ENCODE results near the gene SVOPL.

SVOPL gene

DNA sequence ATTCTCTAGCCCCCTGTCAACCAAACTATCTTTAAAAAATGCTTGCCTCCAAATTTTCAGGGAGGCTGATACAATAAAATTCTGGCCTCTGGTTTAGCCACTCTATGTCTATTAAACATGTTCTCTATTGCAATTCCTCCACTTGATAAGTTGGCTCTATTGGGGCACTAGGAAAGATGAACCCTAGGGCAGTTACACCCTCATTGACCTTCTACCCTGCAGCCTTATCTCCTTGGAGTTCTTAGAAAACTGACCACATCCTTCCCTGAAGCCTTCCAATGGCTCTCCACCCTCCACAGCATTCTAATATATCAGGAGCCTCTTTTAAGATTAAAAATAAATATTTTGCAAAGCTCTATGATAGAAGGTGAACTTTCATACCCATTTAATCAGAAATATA, 30.6 kb downstream of the SVOPL start:
- TF ChIP-seq YY1 (IDR thresholded peaks at IDR 0.05; ENCODE audit: low read depth): no peak
- no peak for TF ChIP-seq TCF12 (IDR thresholded peaks at IDR 0.05; ENCODE audit: low read depth)
- no peak for TF ChIP-seq CEBPB (IDR thresholded peaks at IDR 0.05)
- TF ChIP-seq TEAD4 (IDR thresholded peaks at IDR 0.05): no peak
- TF ChIP-seq EGR1 (IDR thresholded peaks at IDR 0.05): no peak
- no peak for TF ChIP-seq USF1 (IDR thresholded peaks at IDR 0.05)
- TF ChIP-seq REST (IDR thresholded peaks at IDR 0.05; ENCODE audit: low read depth): no peak
- no peak for TF ChIP-seq CREB1 (IDR thresholded peaks at IDR 0.05; ENCODE audit: low read depth)
- no peak for TF ChIP-seq FOXM1 (IDR thresholded peaks at IDR 0.05; ENCODE audit: borderline replicate concordance, low read depth)
- TF ChIP-seq ZBTB7A (IDR thresholded peaks at IDR 0.05; ENCODE audit: low read depth): no peak
- no peak for TF ChIP-seq NFIC (IDR thresholded peaks at IDR 0.05)
- TF ChIP-seq EP300 (IDR thresholded peaks at IDR 0.05; ENCODE audit: borderline replicate concordance): no peak
- TF ChIP-seq RAD21 (IDR thresholded peaks at IDR 0.05; ENCODE audit: low read depth): no peak
- no peak for TF ChIP-seq MAX (IDR thresholded peaks at IDR 0.05)
- no peak for TF ChIP-seq TAF1 (IDR thresholded peaks at IDR 0.05; ENCODE audit: low read depth)

DNA sequence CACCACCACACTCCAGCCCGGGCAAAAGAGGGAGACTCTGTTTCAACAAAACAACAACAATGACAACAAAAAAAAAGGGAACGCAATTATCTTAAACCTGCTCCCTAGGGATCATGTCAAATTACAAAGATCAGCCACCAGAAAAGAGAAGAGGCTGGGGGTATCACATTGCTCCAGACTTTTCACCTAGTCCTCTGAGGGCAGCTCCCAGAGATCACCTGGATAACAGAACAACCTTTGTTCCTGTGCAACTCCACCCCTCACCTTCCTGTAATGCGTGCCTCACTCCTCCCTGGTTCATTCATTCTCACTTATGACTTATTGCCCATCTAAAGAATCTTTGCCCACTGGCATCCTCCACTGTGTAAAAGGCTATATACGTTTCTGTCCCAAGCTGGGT, 31.8 kb downstream of the SVOPL start:
- TF ChIP-seq EP300 (IDR thresholded peaks at IDR 0.05; ENCODE audit: borderline replicate concordance) (no peak), CEBPB (IDR thresholded peaks at IDR 0.05) (no peak), TAF1 (IDR thresholded peaks at IDR 0.05; ENCODE audit: low read depth) (no peak), CREB1 (IDR thresholded peaks at IDR 0.05; ENCODE audit: low read depth) (no peak), REST (IDR thresholded peaks at IDR 0.05; ENCODE audit: low read depth) (no peak), EGR1 (IDR thresholded peaks at IDR 0.05) (no peak), NFIC (IDR thresholded peaks at IDR 0.05) (no peak), TCF12 (IDR thresholded peaks at IDR 0.05; ENCODE audit: low read depth) (no peak), USF1 (IDR thresholded peaks at IDR 0.05) (no peak), YY1 (IDR thresholded peaks at IDR 0.05; ENCODE audit: low read depth) (no peak), FOXM1 (IDR thresholded peaks at IDR 0.05; ENCODE audit: borderline replicate concordance, low read depth) (no peak), TEAD4 (IDR thresholded peaks at IDR 0.05) (no peak), MAX (IDR thresholded peaks at IDR 0.05) (no peak), ZBTB7A (IDR thresholded peaks at IDR 0.05; ENCODE audit: low read depth) (no peak)

DNA sequence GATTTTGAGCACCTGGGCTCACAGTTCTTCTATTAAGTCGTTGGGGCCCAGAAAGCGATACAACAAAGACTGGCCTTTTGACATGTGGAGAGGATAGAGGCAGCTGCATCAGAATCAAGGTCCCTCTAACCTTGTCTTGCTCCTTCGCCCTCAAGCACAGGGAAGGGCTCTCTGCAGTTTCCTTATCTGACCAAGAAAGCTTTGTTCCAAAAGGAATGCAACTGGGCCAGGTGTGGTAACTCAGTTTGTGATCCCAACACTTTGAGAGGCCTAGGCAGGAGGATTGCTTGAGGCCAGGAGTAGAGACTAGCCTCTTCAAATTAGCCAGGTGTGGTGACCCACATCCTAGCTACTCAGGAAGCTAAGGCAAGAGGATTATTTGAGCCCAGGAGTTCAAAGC, 32.2 kb downstream of the SVOPL start:
- TF ChIP-seq USF1 (IDR thresholded peaks at IDR 0.05): no peak

GRCh38 chr7:138668229-138668596, 32.9 kb downstream of the SVOPL start:
- no peak for TF ChIP-seq USF1 (IDR thresholded peaks at IDR 0.05)
- no peak for TF ChIP-seq CREB1 (IDR thresholded peaks at IDR 0.05; ENCODE audit: low read depth)

DNA sequence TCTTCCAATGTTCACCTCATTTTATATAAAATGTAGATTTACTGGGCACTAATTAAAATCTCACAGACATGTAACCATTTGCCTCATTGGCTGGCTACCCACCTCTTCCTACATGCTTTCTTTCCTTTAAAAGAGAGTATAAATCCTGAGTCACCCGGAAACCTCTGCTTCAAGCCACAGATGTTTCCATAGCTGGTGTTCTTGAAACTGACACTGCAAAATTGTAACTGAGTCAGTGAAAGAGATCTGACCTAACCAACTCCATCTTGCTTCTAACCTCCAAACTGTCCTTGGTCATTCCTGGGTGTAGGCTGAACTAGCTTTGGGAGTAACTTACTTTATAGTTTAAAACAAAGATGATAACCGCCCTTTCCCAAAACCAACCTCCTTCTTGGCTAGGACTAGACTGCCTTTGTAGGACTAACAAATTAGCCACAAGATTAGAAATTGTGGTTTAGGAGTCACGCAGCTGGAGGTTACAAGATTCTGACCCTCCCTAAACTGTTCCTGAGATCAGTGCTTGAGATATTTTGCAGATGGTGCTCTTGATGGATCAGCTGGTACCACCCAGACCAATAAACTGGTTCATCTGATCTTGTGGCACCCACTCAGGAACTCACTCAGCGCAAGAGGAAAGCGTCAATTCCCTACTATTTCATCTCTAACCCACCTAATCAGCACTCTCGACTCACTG, 33.5 kb downstream of the SVOPL start:
- TF ChIP-seq NFIC (IDR thresholded peaks at IDR 0.05) (no peak), TEAD4 (IDR thresholded peaks at IDR 0.05) (no peak), CREB1 (IDR thresholded peaks at IDR 0.05; ENCODE audit: low read depth) (no peak), REST (IDR thresholded peaks at IDR 0.05; ENCODE audit: low read depth) (no peak), TAF1 (IDR thresholded peaks at IDR 0.05; ENCODE audit: low read depth) (no peak), YY1 (IDR thresholded peaks at IDR 0.05; ENCODE audit: low read depth) (no peak), USF1 (IDR thresholded peaks at IDR 0.05) (no peak), CEBPB (IDR thresholded peaks at IDR 0.05) (no peak), ZBTB7A (IDR thresholded peaks at IDR 0.05; ENCODE audit: low read depth) (no peak), FOXM1 (IDR thresholded peaks at IDR 0.05; ENCODE audit: borderline replicate concordance, low read depth) (no peak), MAX (IDR thresholded peaks at IDR 0.05) (no peak), RAD21 (IDR thresholded peaks at IDR 0.05; ENCODE audit: low read depth) (no peak)
